CD4-positive, alpha-beta T cell treated with Interleukin-4 for 1 hour (primary cell): Measurements from ENCODE around the gene HSFX4.
"Not testable (repeated sequence)": the region's sequence is repeated elsewhere in the genome, so short reads cannot be mapped to it uniquely, and the experiment has no call there.

ENCODE experiments used
- DNase-seq, 2 donors: peaks; one replicate each; pipeline ENCODE4 v3.0.0-alpha.2; 2020 to 2022

The HSFX4 gene

GRCh38 chrX:149938427-149938880 lies 9.1 kb downstream of the HSFX4 start, which contains the start of gene EOLA2:
TSS of gene EOLA2 (minus strand) at chrX:149938491. CDS start at chrX:149933874, 4,617 bp downstream.
- peak; percentile 96 to 97 for DNase-seq

- peak; percentile 92 to 94 for DNase-seq
These were observed 9.7 kb downstream of the HSFX4 start for GRCh38 chrX:149938881-149939654.

GRCh38 chrX:149939655-149939904 lies 10.2 kb downstream of the HSFX4 start:
- DNase-seq = no peak

- peak; percentile 96 for DNase-seq
These were observed 10.7 kb downstream of the HSFX4 start for GRCh38 chrX:149939905-149940673.

GRCh38 chrX:149940674-149941024 lies 11.3 kb downstream of the HSFX4 start:
- DNase-seq = not testable (repeated sequence)

GRCh38 chrX:149945087-149945670 lies 15.8 kb downstream of the HSFX4 start:
- DNase-seq = not testable (repeated sequence)

- not testable (repeated sequence) for DNase-seq
These were observed 16.4 kb downstream of the HSFX4 start for GRCh38 chrX:149945820-149946219.

- DNase-seq = not testable (repeated sequence)
These were observed 17.6 kb downstream of the HSFX4 start for GRCh38 chrX:149946932-149947331.

GRCh38 chrX:149948016-149948415 lies 18.6 kb downstream of the HSFX4 start:
- no peak for DNase-seq

- no peak for DNase-seq
These were observed 20.5 kb downstream of the HSFX4 start for GRCh38 chrX:149949743-149950436.

- peak in 1 of 2 donors; percentile 18 for DNase-seq
These were observed 21.3 kb downstream of the HSFX4 start for GRCh38 chrX:149950681-149951080.

GRCh38 chrX:149961572-149961971 lies 32.2 kb downstream of the HSFX4 start:
- no peak for DNase-seq

GRCh38 chrX:149962010-149962409 lies 32.6 kb downstream of the HSFX4 start:
- no peak for DNase-seq

GRCh38 chrX:149962859-149963757 lies 33.7 kb downstream of the HSFX4 start:
- DNase-seq = peak in 1 of 2 donors; percentile 20

- DNase-seq = no peak
These were observed 49.8 kb downstream of the HSFX4 start for GRCh38 chrX:149979126-149979644.
